H1 (cell line): ENCODE data around the gene RBM47. TPM values are rescaled to one million over a fixed set of nuclear protein-coding genes. Genes with fewer than 3 reads are reported as not detected.

ENCODE experiments used
- BCL11A ChIP-seq, 2 experiments: IDR thresholded peaks; one replicate each; pipeline ENCODE4 v1.6.1; 2011; ENCODE audit warnings: low read depth in 2 of 2, low read length in 2 of 2, mild to moderate bottlenecking in 2 of 2
- CEBPB ChIP-seq: IDR thresholded peaks from 2 replicates; pipeline ENCODE4 v1.6.1; 2012; ENCODE audit warnings: low read depth, low read length
- FOSL1 ChIP-seq: IDR thresholded peaks from 2 replicates; pipeline ENCODE4 v1.6.1; 2011; ENCODE audit warnings: mild to moderate bottlenecking, low read depth, low read length, moderate library complexity; ENCODE audit not compliant: insufficient read depth
- GABPA ChIP-seq: IDR thresholded peaks from 2 replicates; pipeline ENCODE4 v1.6.1; 2011; ENCODE audit warnings: mild to moderate bottlenecking, low read length, moderate library complexity, borderline replicate concordance; ENCODE audit not compliant: insufficient read depth
- HDAC2 ChIP-seq, 2 experiments: fragments of 300-600 bp in 1 of 2; sonication (generic) in 1 of 2; IDR thresholded peaks; 2 replicates each; pipeline ENCODE4 v1.6.1; 2011 to 2012; ENCODE audit warnings: low read depth in 2 of 2, low read length in 2 of 2, mild to moderate bottlenecking in 2 of 2, moderate library complexity in 2 of 2, borderline replicate concordance in 1 of 2, inconsistent platforms in 1 of 2
- JUN ChIP-seq: IDR thresholded peaks from 2 replicates; pipeline ENCODE4 v1.6.1; 2011; ENCODE audit warnings: low read depth, mild to moderate bottlenecking, improper control_type of control experiment, low read length
- SIX5 ChIP-seq: IDR thresholded peaks from 2 replicates; pipeline ENCODE4 v1.6.1; 2011; ENCODE audit warnings: mild to moderate bottlenecking, low read depth, low read length
- SP1 ChIP-seq: IDR thresholded peaks from 2 replicates; pipeline ENCODE4 v1.6.1; 2011; ENCODE audit warnings: low read depth, low read length
- SP2 ChIP-seq: IDR thresholded peaks from 2 replicates; pipeline ENCODE4 v1.6.1; 2012; ENCODE audit warnings: mild to moderate bottlenecking, low read length, inconsistent platforms
- SUZ12 ChIP-seq: fragments of 200-600 bp; sonication (generic); IDR thresholded peaks from 2 replicates; pipeline ENCODE4 v1.6.1; 2012; ENCODE audit warnings: mild to moderate bottlenecking, inconsistent platforms, low read length, moderate library complexity, mixed read lengths
- TCF12 ChIP-seq: IDR thresholded peaks from 2 replicates; pipeline ENCODE4 v1.6.1; 2011; ENCODE audit warnings: low read depth, mild to moderate bottlenecking, low read length
- YY1 ChIP-seq: IDR thresholded peaks from 2 replicates; pipeline ENCODE4 v1.6.1; 2011; ENCODE audit warnings: low read depth, mild to moderate bottlenecking, low read length
- polyA plus RNA-seq, 7 experiments: library from polyadenylated mRNA; depleted of rRNA in 3 of 7; stranded (reverse) in 5 of 7; unstranded in 2 of 7; fragments of >200 nt in 5 of 7; fragments of 200-250 nt in 2 of 7; gene quantifications; 1 replicate in 5 of 7; 2 replicates in 1 of 7; 4 replicates in 1 of 7; pipeline versions ENCODE4 v1.2.1 to v1.2.3, GENCODE V29; 2011 to 2013; ENCODE audit warnings: missing spikeins in 2 of 7, mixed read lengths in 2 of 7
- total RNA-seq: library from RNA; stranded (reverse); fragmentation: NEBNext Ultra II Directional; extraction: Animal tissue kit (Norgen Biotek cat#: 25700); gene quantifications from 2 replicates; pipeline ENCODE4 v1.2.1, GENCODE V29; 2021
- TF ChIP-seq, protein P1 (sequence below): fragments of 300-600 bp; sonication (generic); IDR thresholded peaks from 2 replicates; pipeline ENCODE4 v1.7.1; 2012; ENCODE audit warnings: low read length, moderate library complexity, mild to moderate bottlenecking, inconsistent platforms; ENCODE audit not compliant: insufficient replicate concordance

Gene RBM47
- total and polyA plus RNA-seq, 2 of the 8 experiments (the other 6 are each of a cell fraction or from before 2014, with no cell fraction given) = 42.8 to 78.9 TPM

GRCh38 chr4:40651280-40651679 lies 21.6 kb upstream of the RBM47 start (continued):
- TF ChIP-seq, protein P1, sequence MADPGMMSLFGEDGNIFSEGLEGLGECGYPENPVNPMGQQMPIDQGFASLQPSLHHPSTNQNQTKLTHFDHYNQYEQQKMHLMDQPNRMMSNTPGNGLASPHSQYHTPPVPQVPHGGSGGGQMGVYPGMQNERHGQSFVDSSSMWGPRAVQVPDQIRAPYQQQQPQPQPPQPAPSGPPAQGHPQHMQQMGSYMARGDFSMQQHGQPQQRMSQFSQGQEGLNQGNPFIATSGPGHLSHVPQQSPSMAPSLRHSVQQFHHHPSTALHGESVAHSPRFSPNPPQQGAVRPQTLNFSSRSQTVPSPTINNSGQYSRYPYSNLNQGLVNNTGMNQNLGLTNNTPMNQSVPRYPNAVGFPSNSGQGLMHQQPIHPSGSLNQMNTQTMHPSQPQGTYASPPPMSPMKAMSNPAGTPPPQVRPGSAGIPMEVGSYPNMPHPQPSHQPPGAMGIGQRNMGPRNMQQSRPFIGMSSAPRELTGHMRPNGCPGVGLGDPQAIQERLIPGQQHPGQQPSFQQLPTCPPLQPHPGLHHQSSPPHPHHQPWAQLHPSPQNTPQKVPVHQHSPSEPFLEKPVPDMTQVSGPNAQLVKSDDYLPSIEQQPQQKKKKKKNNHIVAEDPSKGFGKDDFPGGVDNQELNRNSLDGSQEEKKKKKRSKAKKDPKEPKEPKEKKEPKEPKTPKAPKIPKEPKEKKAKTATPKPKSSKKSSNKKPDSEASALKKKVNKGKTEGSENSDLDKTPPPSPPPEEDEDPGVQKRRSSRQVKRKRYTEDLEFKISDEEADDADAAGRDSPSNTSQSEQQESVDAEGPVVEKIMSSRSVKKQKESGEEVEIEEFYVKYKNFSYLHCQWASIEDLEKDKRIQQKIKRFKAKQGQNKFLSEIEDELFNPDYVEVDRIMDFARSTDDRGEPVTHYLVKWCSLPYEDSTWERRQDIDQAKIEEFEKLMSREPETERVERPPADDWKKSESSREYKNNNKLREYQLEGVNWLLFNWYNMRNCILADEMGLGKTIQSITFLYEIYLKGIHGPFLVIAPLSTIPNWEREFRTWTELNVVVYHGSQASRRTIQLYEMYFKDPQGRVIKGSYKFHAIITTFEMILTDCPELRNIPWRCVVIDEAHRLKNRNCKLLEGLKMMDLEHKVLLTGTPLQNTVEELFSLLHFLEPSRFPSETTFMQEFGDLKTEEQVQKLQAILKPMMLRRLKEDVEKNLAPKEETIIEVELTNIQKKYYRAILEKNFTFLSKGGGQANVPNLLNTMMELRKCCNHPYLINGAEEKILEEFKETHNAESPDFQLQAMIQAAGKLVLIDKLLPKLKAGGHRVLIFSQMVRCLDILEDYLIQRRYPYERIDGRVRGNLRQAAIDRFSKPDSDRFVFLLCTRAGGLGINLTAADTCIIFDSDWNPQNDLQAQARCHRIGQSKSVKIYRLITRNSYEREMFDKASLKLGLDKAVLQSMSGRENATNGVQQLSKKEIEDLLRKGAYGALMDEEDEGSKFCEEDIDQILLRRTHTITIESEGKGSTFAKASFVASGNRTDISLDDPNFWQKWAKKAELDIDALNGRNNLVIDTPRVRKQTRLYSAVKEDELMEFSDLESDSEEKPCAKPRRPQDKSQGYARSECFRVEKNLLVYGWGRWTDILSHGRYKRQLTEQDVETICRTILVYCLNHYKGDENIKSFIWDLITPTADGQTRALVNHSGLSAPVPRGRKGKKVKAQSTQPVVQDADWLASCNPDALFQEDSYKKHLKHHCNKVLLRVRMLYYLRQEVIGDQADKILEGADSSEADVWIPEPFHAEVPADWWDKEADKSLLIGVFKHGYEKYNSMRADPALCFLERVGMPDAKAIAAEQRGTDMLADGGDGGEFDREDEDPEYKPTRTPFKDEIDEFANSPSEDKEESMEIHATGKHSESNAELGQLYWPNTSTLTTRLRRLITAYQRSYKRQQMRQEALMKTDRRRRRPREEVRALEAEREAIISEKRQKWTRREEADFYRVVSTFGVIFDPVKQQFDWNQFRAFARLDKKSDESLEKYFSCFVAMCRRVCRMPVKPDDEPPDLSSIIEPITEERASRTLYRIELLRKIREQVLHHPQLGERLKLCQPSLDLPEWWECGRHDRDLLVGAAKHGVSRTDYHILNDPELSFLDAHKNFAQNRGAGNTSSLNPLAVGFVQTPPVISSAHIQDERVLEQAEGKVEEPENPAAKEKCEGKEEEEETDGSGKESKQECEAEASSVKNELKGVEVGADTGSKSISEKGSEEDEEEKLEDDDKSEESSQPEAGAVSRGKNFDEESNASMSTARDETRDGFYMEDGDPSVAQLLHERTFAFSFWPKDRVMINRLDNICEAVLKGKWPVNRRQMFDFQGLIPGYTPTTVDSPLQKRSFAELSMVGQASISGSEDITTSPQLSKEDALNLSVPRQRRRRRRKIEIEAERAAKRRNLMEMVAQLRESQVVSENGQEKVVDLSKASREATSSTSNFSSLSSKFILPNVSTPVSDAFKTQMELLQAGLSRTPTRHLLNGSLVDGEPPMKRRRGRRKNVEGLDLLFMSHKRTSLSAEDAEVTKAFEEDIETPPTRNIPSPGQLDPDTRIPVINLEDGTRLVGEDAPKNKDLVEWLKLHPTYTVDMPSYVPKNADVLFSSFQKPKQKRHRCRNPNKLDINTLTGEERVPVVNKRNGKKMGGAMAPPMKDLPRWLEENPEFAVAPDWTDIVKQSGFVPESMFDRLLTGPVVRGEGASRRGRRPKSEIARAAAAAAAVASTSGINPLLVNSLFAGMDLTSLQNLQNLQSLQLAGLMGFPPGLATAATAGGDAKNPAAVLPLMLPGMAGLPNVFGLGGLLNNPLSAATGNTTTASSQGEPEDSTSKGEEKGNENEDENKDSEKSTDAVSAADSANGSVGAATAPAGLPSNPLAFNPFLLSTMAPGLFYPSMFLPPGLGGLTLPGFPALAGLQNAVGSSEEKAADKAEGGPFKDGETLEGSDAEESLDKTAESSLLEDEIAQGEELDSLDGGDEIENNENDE = no peak
- TF ChIP-seq JUN (no peak), SP1 (no peak), FOSL1 (no peak), SP2 (no peak), HDAC2 (IDR thresholded peaks at IDR 0.05; ENCODE audit: borderline replicate concordance in 1 of 2, low read depth in 2 of 2, low read length in 2 of 2) (no peak), TCF12 (no peak), YY1 (no peak), SIX5 (no peak), GABPA (no peak), BCL11A (IDR thresholded peaks at IDR 0.05; ENCODE audit: low read depth in 2 of 2, low read length in 2 of 2) (no peak), CEBPB (no peak), SUZ12 (no peak)
